Stimulated activated CD8-positive, alpha-beta memory T cell treated with anti-CD3 and anti-CD28 coated beads, Interleukin-2, amount 100 ng/mL, for 1 hour (primary cell): Measurements from ENCODE around the gene COPS9.

Experiments used
- DNase-seq, 2 donors: peaks; one replicate each; pipeline ENCODE4 v3.0.0-alpha.2; 2020; ENCODE audit warnings: low read depth in 2 of 2

COPS9 gene

GRCh38 chr2:240166191-240166590, 30.1 kb upstream of the COPS9 start:
- DNase-seq, result no peak

- no peak for DNase-seq
Measured at GRCh38 chr2:240165661-240166060, 29.6 kb upstream of the COPS9 start.

GRCh38 chr2:240165034-240165433, 28.9 kb upstream of the COPS9 start:
- DNase-seq, result no peak

- no peak for DNase-seq
Measured at GRCh38 chr2:240164586-240164985, 28.5 kb upstream of the COPS9 start.

GRCh38 chr2:240163844-240164574, 27.9 kb upstream of the COPS9 start:
- no peak for DNase-seq

GRCh38 chr2:240162939-240163714, 27.0 kb upstream of the COPS9 start:
- DNase-seq, result no peak

GRCh38 chr2:240162531-240162930, 26.4 kb upstream of the COPS9 start:
- DNase-seq, result no peak

GRCh38 chr2:240162032-240162431, 25.9 kb upstream of the COPS9 start:
- DNase-seq, result no peak

GRCh38 chr2:240161087-240161750, 25.1 kb upstream of the COPS9 start:
- DNase-seq, result no peak

GRCh38 chr2:240160291-240161086, 24.4 kb upstream of the COPS9 start:
- DNase-seq, result no peak

GRCh38 chr2:240159251-240159839, 23.2 kb upstream of the COPS9 start:
- no peak for DNase-seq

GRCh38 chr2:240157147-240157470, 21.0 kb upstream of the COPS9 start:
- DNase-seq, result no peak

- DNase-seq, result no peak
Measured at GRCh38 chr2:240156435-240157146, 20.5 kb upstream of the COPS9 start.

- DNase-seq, result no peak
Measured at GRCh38 chr2:240155745-240156390, 19.8 kb upstream of the COPS9 start.

GRCh38 chr2:240155048-240155744, 19.1 kb upstream of the COPS9 start:
- DNase-seq, result no peak

GRCh38 chr2:240154606-240155005, 18.5 kb upstream of the COPS9 start:
- DNase-seq, result no peak

- no peak for DNase-seq
Measured at GRCh38 chr2:240153418-240153817, 17.3 kb upstream of the COPS9 start.

GRCh38 chr2:240151477-240152031, 15.4 kb upstream of the COPS9 start:
- no peak for DNase-seq

- no peak for DNase-seq
Measured at GRCh38 chr2:240149943-240150784, 14.1 kb upstream of the COPS9 start.
